ENCODE results near the gene RFXANK.

The RFXANK gene

DNA sequence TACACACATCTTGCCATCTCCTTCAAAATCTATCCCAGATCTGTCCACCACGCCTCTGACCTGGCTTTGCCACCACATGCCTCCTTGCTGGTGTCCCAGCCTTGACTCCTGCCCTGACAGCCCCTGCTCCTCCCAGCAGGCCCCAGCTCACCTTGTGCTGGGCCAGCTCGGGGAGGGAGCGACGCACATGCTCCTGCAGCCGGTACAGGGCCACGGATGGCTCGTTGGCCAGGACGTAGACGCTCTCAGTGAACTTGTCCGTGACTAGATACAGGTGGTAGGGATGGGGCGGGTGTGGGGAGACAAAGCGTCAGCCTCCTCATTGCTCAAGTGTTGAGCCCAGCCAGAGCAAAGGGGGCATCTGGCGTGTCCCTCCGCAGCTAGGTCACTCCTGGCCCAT lies 5.3 kb upstream of the RFXANK start:
- Mint-ChIP-seq H3K4me1 (peaks cover 34% of the 10 kb centered on the region), H3K36me3 (peaks cover 11% of the 10 kb centered on the region), H3K4me3 (no peak overlapping the region), H3K27me3 (no peaks in the 10 kb centered on the region), H3K9me3 (no peaks in the 10 kb centered on the region), H3K27ac (peak overlapping the region; percentile 53)

DNA sequence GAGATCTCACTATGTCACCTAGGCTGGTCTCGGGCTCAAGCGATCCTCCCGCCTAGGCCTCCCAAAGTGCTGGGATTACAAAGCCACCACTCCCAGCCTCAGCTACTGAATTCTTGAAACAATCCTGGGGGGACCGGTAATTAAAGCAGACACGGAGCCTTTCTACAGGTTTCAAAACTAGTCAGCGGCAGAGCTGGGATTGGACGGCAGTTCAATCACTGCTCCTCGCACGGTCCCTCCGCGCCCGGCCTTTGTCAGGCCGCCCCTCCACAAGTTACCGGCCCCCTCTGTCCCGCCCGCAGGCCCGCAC lies 335 bp upstream of the RFXANK start:
- H3K9me3 Mint-ChIP-seq, result no peaks in the 10 kb centered on the region
- peak overlapping the region; percentile 98 for H3K4me3 Mint-ChIP-seq
- no peaks in the 10 kb centered on the region for H3K27me3 Mint-ChIP-seq
- H3K4me1 Mint-ChIP-seq, result peaks cover 44% of the 10 kb centered on the region
- peaks cover 2% of the 10 kb centered on the region for H3K36me3 Mint-ChIP-seq
- H3K27ac Mint-ChIP-seq, result peak overlapping the region; percentile 99

- Mint-ChIP-seq H3K27me3 (no peaks in the 10 kb centered on the region), H3K36me3 (peaks cover 1% of the 10 kb centered on the region), H3K9me3 (no peaks in the 10 kb centered on the region), H3K4me3 (peak overlapping the region; percentile 98), H3K4me1 (peaks cover 42% of the 10 kb centered on the region), H3K27ac (peak overlapping the region; percentile 99)
Measured at GRCh38 chr19:19192910-19193423, 909 bp downstream of the RFXANK start.

DNA sequence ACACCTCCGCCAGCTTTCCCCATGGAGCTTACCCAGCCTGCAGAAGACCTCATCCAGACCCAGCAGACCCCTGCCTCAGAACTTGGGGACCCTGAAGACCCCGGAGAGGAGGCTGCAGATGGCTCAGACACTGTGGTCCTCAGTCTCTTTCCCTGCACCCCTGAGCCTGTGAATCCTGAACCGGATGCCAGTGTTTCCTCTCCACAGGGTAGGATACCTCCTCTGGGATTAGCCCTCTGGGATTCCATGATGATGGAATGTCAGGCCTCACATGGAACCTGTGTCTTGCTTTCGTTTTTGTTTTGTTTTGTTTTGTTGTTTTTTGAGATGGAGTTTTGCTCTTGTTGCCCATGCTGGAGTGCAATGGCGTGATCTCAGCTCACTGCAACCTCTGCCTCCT lies 1.9 kb downstream of the RFXANK start:
- Mint-ChIP-seq H3K4me3 (peak overlapping the region; percentile 98), H3K9me3 (no peaks in the 10 kb centered on the region), H3K27me3 (no peaks in the 10 kb centered on the region), H3K36me3 (peaks cover 1% of the 10 kb centered on the region), H3K4me1 (peaks cover 35% of the 10 kb centered on the region), H3K27ac (peak overlapping the region; percentile 62)

- Mint-ChIP-seq H3K4me1 (peaks cover 19% of the 10 kb centered on the region), H3K36me3 (peaks cover 2% of the 10 kb centered on the region), H3K27ac (peak overlapping the region; percentile 96), H3K4me3 (peak overlapping the region; percentile 96), H3K9me3 (no peaks in the 10 kb centered on the region), H3K27me3 (no peaks in the 10 kb centered on the region)
Measured at GRCh38 chr19:19201697-19202630, 9.9 kb downstream of the RFXANK start.

DNA sequence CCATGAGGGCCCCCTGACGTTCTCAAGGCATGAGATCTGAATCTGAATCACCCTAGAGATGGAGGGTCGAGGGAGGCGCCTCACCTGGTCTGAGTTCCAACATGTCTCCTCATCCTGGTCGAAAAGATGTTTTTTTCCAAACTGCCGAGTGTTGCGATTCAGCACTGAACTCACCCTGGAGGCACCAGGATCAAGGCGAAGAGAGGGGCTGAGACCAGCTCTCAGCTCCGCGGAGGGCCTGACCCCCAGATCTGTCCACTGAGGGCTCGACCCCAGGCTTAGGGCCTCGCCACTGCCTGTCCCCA lies 10.6 kb downstream of the RFXANK start:
- Mint-ChIP-seq H3K27me3 (no peaks in the 10 kb centered on the region), H3K9me3 (no peaks in the 10 kb centered on the region), H3K27ac (peak overlapping the region; percentile 96), H3K36me3 (peaks cover 2% of the 10 kb centered on the region), H3K4me3 (peak overlapping the region; percentile 96), H3K4me1 (peaks cover 26% of the 10 kb centered on the region)

DNA sequence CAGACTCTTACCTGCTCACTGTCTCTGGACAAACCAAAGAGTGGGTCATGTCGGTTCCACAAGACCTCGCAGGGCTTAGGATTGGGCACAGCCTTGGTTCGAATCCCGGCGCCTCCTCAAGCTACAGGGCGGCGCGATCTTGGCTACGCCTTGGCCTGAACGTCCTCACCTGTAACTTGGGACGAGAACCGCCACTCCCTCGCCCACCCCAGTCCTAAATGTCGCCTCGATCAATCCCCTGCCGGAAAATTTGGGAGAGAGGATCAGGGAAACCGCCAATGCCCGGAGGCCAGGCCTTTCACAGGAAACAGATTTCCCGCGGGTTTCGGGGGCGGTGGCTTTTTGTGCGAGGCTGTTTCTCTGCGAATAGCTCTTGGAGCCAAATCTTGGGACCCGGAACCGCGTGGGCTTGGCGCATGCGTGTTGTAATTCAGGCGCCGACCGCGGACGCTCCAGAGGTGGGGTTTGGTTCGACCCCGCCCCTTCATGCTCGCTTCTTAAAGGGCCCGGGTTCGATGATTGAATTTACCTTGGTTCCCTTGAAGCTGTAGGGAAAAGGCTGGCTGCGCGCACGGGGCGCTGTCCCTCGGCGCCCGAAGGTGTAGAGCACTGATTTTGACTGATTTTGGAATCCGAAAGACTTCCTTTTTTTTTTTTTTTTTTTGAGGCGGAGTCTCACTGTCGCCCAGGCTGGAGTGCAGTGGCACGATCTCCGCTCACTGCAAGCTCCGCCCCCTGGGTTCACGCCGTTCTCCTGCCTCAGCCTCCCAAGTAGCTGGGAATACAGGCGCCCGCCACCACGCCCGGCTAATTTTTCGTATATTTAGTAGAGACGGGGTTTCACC lies 11.2 kb downstream of the RFXANK start, which contains the start of gene NR2C2AP:
Gene NR2C2AP (minus strand): TSS at position 403 of the 845 bp plus-strand sequence. CDS start 354 bp downstream, at position 49.
- Mint-ChIP-seq H3K36me3 (peaks cover 2% of the 10 kb centered on the region), H3K27me3 (no peaks in the 10 kb centered on the region), H3K4me1 (peaks cover 29% of the 10 kb centered on the region), H3K27ac (peak within 1 kb of the TSS; percentile 96), H3K9me3 (no peaks in the 10 kb centered on the region), H3K4me3 (peak within 1 kb of the TSS; percentile 96)

GRCh38 chr19:19204181-19204580 lies 12.1 kb downstream of the RFXANK start:
- peaks cover 2% of the 10 kb centered on the region for H3K36me3 Mint-ChIP-seq
- peaks cover 29% of the 10 kb centered on the region for H3K4me1 Mint-ChIP-seq
- H3K4me3 Mint-ChIP-seq, result peak overlapping the region; percentile 72
- H3K9me3 Mint-ChIP-seq, result no peaks in the 10 kb centered on the region
- no peak overlapping the region for H3K27ac Mint-ChIP-seq
- H3K27me3 Mint-ChIP-seq, result no peaks in the 10 kb centered on the region

GRCh38 chr19:19205416-19206410 lies 13.7 kb downstream of the RFXANK start:
- Mint-ChIP-seq H3K27ac (no peak overlapping the region), H3K4me3 (no peak overlapping the region)

DNA sequence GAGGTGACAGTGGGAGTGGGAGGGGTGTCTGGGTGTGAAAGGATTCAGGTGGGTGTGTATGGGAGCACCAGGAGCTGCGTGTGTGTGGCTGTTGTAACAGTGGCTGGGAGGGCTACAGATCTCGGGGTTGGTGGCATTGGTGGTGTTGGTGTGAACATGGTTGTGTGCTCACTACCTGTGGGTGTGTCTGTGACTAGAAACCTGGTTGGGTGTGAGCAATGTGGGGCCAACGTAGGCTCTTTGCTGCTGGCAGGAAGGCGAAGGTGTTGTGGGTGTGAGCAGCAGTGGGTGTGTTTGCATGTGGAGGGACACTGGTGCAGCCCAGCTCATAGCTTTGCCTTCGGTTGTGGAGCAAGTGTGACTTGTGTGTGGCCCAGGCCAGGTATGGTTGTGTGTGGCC lies 14.9 kb downstream of the RFXANK start:
- H3K27ac Mint-ChIP-seq, result no peak overlapping the region
- H3K9me3 Mint-ChIP-seq, result no peaks in the 10 kb centered on the region
- H3K4me1 Mint-ChIP-seq, result peaks cover 29% of the 10 kb centered on the region
- no peaks in the 10 kb centered on the region for H3K36me3 Mint-ChIP-seq
- no peak overlapping the region for H3K4me3 Mint-ChIP-seq
- peaks cover 10% of the 10 kb centered on the region for H3K27me3 Mint-ChIP-seq

More at GRCh38 chr19:19205416-19206410, 13.7 kb downstream of the RFXANK start:
- peaks cover 4% of the 10 kb centered on the region for H3K27me3 Mint-ChIP-seq
- H3K36me3 Mint-ChIP-seq, result no peaks in the 10 kb centered on the region
- no peaks in the 10 kb centered on the region for H3K9me3 Mint-ChIP-seq
- peaks cover 29% of the 10 kb centered on the region for H3K4me1 Mint-ChIP-seq

DNA sequence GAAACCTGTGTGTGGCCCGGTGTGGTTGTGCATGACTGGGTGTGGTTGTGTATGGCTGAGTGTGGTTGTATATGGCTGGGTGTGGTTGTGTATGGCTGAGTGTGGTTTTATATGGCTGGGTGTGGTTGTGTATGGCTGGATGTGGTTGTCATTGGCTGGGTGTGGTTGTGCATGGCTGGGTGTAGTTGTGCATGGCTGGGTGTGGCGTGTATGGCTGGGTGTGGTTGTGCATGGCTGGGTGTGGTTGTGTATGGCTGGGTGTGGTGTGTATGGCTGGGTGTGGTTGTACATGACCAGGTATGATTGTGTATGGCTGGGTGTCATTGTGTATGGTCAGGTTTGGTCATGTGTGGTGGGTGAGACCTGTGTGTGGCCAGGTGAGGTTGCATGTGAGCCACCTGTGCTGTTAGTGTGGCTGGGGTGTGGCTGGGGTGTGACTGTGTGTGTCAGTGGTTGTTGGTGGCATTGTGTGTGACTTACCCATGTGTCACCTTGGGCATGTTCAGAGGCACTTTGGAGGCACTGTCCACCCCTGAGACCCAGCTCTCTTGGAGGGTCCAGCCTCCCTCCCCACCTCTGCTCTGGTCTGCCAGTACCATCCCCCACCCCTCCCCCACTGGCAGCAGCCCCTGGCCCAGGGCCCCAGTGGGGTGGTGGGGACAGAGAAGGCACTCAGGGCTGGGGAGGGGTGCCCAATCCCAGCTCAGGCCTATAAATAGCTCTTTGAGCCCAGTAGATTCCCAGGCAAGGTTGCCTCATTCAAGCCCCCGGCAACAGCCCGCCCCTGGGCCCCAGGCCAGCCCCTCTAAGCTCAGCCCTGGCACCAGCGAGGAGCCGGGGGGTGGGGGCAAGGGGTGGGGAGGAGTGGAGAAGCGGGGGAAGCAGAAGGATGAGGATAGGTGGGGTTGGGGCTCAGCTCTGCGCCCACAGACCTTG lies 15.8 kb downstream of the RFXANK start:
- Mint-ChIP-seq H3K36me3 (no peaks in the 10 kb centered on the region), H3K4me3 (no peak overlapping the region), H3K27ac (no peak overlapping the region), H3K9me3 (no peaks in the 10 kb centered on the region), H3K4me1 (peaks cover 23% of the 10 kb centered on the region), H3K27me3 (peaks cover 12% of the 10 kb centered on the region)

DNA sequence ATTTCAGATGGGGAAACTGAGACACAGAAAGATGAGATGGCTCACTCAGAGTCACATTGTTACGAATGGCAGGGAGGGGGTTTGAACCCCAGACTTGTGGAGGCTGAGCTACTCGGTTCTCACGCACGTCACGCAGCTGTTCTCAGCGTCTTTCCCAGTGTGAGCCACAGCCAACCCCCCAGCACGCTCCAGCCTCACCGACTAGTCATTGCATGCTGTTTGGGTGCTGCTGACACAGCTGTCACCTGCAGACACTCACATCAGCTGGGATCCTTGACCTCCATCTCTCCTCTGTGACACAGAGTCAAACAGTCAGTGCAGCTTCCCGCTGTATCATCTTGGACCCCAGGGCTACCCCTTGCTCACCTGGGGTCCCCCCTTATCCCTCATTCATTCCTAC lies 17.3 kb downstream of the RFXANK start:
- no peaks in the 10 kb centered on the region for H3K9me3 Mint-ChIP-seq
- H3K4me3 Mint-ChIP-seq, result no peak overlapping the region
- no peak overlapping the region for H3K27ac Mint-ChIP-seq
- H3K27me3 Mint-ChIP-seq, result peaks cover 25% of the 10 kb centered on the region
- H3K4me1 Mint-ChIP-seq, result peaks cover 21% of the 10 kb centered on the region
- no peaks in the 10 kb centered on the region for H3K36me3 Mint-ChIP-seq

DNA sequence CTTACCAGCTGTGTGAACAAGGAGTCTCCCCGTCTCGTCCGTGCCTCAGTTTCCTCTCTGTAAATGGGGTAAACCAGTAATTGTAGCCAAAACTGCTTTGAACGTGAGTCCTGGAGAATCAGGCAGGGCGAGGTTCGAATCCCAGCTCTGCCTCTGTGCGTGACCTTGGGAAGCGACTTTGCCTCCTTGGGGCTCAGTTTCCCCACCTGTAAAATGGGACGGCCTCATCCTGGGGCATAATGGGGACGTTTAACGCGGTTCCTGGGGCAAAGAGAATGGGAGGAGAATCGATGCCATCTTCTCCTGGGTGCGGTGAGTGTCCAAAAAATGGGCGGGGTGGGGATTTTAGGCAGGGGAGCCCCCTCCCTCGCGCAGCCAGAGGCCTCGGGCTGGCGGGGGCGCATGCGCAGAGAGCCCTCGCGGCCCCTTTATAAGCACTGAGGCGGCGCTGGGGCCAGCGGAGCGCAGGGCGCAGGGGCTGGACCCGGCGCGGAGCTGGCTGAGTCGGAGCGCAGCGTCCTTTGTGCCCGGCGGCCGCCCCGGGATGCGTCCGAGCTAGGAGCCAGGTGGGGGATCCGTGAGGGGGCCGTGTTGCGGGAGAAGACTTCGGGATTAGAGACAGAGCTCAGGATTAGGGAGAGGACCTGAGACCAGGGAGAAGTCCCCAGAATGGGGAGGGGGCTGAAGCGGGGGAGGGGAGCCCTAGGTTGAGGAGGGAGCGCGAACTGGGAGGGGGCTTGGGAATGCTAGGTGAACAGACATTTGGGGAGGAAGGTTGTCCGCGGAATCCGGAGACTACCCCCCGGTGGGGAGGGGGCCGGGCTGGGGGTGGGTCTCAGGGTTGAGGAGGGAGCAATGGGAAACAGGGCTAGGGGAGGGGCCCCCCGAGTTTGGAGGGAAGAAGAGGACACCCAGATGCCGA lies 19.7 kb downstream of the RFXANK start, which contains the start of gene NCAN:
Gene NCAN (plus strand): TSS at position 460 of the 922 bp plus-strand sequence. CDS start 4,996 bp downstream, outside the sequence.
- Mint-ChIP-seq H3K27ac (no peak within 1 kb of the TSS), H3K27me3 (peaks cover 33% of the 10 kb centered on the region), H3K4me1 (peaks cover 19% of the 10 kb centered on the region), H3K4me3 (no peak within 1 kb of the TSS), H3K9me3 (no peaks in the 10 kb centered on the region), H3K36me3 (no peaks in the 10 kb centered on the region)
